DOHH2 (cell line): ENCODE data around the gene METTL24.

ENCODE experiments used
- H3F3A ChIP-seq: fragments of 200-600 bp; sonication (generic), shearing (Covaris generic); 2 replicates; pipeline ENCODE4 v1.6.0; 2016; ENCODE audit warnings: antibody characterized with exemption, mild to moderate bottlenecking; ENCODE audit not compliant: control insufficient read depth, insufficient read depth
- H3K27ac ChIP-seq: fragments of 200-600 bp; sonication (generic); 2 replicates; pipeline ENCODE4 v1.5.1; 2014; ENCODE audit warnings: low read depth, mild to moderate bottlenecking, low read length, moderate library complexity
- H3K27me3 ChIP-seq: fragments of 200-600 bp; sonication (generic); 2 replicates; pipeline ENCODE4 v1.6.1; 2014; ENCODE audit warnings: mild to moderate bottlenecking, low read length, mixed read lengths; ENCODE audit not compliant: control insufficient read depth
- H3K36me3 ChIP-seq: fragments of 200-600 bp; sonication (generic); 2 replicates; pipeline ENCODE4 v1.6.1; 2014; ENCODE audit warnings: mild to moderate bottlenecking, low read length, moderate library complexity, mixed read lengths; ENCODE audit not compliant: control insufficient read depth
- H3K4me1 ChIP-seq: fragments of 200-600 bp; sonication (generic); 2 replicates; pipeline ENCODE4 v1.6.1; 2014; ENCODE audit warnings: mild to moderate bottlenecking, low read length, mixed read lengths; ENCODE audit not compliant: control insufficient read depth
- H3K4me2 ChIP-seq: fragments of 200-600 bp; sonication (generic); 2 replicates; pipeline ENCODE4 v1.6.0; 2014; ENCODE audit warnings: mild to moderate bottlenecking, low read length, moderate library complexity
- H3K4me3 ChIP-seq: fragments of 200-600 bp; sonication (generic); 2 replicates; pipeline ENCODE4 v1.5.1; 2014; ENCODE audit warnings: mild to moderate bottlenecking, low read length, mixed read lengths
- H3K79me2 ChIP-seq: fragments of 200-600 bp; sonication (generic); 2 replicates; pipeline ENCODE4 v1.6.1; 2014; ENCODE audit warnings: mild to moderate bottlenecking, low read length, mixed read lengths; ENCODE audit not compliant: control insufficient read depth
- H3K9me2 ChIP-seq: fragments of 200-600 bp; sonication (generic); replicated peaks from 2 replicates; pipeline ENCODE4 v1.6.1; 2014; ENCODE audit warnings: mild to moderate bottlenecking, low read length, mixed read lengths; ENCODE audit not compliant: control insufficient read depth
- H3K9me3 ChIP-seq: fragments of 200-600 bp; sonication (generic); 2 replicates; pipeline ENCODE4 v1.6.1; 2014; ENCODE audit warnings: antibody characterized with exemption, low read length, mixed read lengths; ENCODE audit not compliant: control insufficient read depth, insufficient read depth
- H4K20me1 ChIP-seq: fragments of 200-600 bp; sonication (generic); 2 replicates; pipeline ENCODE4 v1.6.0; 2014; ENCODE audit warnings: low read depth, mild to moderate bottlenecking, antibody characterized with exemption, low read length, moderate library complexity; ENCODE audit not compliant: control insufficient read depth, insufficient read depth
- EZH2phosphoT487 ChIP-seq: fragments of 200-600 bp; sonication (generic); IDR thresholded peaks from 2 replicates; pipeline ENCODE4 v1.6.1; 2017; ENCODE audit warnings: borderline replicate concordance, mild to moderate bottlenecking, antibody characterized with exemption, low read length, moderate library complexity, mixed read lengths
- TF ChIP-seq, protein P1 (sequence below): fragments of 200-600 bp; sonication (generic); IDR thresholded peaks from one replicate; pipeline ENCODE4 v1.5.1; 2014; ENCODE audit warnings: antibody characterized with exemption, mild to moderate bottlenecking, low read depth, low read length; ENCODE audit not compliant: poor library complexity, severe bottlenecking

Gene METTL24

DNA sequence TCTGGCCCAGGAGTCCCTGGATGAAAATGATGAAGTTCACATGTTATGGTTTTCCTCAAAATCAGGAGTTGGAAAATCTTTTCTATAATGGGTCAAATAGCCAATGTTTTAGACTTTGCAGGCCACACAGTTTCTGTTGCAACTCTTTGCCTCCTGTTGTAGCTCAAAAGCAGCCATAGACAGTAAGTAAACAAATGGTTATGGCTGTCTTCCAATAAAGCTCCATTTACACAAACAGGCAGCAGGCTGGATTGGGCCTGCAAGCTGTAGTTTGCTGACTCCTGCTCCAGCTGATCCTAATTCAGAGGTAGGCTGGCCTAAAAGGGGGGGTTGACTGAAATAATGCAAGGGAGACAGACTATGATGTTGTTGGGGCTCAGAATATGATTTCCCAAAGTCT lies 33.0 kb downstream of the METTL24 start:
- Histone ChIP-seq H3K79me2 (no peaks in the 10 kb centered on the region), H3K36me3 (no peaks in the 10 kb centered on the region), H3F3A (no peaks in the 10 kb centered on the region), H3K27me3 (no peaks in the 10 kb centered on the region; the same call in 1 of the 2 replicates), H3K4me2 (no peak overlapping the region), H3K9me3 (no peaks in the 10 kb centered on the region), H3K27ac (no peak overlapping the region), H3K4me1 (no peaks in the 10 kb centered on the region), H3K4me3 (no peak overlapping the region), H4K20me1 (no peaks in the 10 kb centered on the region), H3K9me2 (no peaks in the 10 kb centered on the region)
- TF ChIP-seq, protein P1, sequence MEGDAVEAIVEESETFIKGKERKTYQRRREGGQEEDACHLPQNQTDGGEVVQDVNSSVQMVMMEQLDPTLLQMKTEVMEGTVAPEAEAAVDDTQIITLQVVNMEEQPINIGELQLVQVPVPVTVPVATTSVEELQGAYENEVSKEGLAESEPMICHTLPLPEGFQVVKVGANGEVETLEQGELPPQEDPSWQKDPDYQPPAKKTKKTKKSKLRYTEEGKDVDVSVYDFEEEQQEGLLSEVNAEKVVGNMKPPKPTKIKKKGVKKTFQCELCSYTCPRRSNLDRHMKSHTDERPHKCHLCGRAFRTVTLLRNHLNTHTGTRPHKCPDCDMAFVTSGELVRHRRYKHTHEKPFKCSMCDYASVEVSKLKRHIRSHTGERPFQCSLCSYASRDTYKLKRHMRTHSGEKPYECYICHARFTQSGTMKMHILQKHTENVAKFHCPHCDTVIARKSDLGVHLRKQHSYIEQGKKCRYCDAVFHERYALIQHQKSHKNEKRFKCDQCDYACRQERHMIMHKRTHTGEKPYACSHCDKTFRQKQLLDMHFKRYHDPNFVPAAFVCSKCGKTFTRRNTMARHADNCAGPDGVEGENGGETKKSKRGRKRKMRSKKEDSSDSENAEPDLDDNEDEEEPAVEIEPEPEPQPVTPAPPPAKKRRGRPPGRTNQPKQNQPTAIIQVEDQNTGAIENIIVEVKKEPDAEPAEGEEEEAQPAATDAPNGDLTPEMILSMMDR = no peak
- TF ChIP-seq EZH2phosphoT487 = no peak

DNA sequence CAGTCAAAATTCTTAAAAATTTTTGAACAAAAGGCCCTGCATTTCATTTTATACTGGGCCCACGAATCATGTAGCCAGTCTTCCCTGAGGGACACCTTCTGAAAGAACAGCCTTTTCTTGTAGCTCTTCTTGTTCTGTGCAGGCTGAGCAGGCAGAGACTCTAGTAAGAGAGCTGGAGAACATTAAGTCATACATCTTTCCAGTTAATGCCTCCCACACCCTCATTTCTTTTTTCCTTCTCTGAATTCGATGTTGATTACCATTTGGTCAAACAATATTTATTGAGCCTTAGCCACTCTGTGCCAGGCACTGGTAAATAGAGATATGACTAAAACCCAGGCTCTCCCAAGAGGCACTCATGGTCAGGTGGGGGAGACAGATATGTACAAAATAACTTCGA lies 33.6 kb downstream of the METTL24 start:
- Histone ChIP-seq H3K36me3 (no peaks in the 10 kb centered on the region), H3K4me2 (no peak overlapping the region), H3K4me1 (no peaks in the 10 kb centered on the region), H3K27me3 (no peaks in the 10 kb centered on the region; the same call in 1 of the 2 replicates), H3K4me3 (no peak overlapping the region), H3K27ac (no peak overlapping the region), H3F3A (no peaks in the 10 kb centered on the region), H3K79me2 (no peaks in the 10 kb centered on the region), H4K20me1 (no peaks in the 10 kb centered on the region), H3K9me2 (no peaks in the 10 kb centered on the region), H3K9me3 (no peaks in the 10 kb centered on the region)
- no peak for TF ChIP-seq EZH2phosphoT487
- TF ChIP-seq, protein P1 = no peak

DNA sequence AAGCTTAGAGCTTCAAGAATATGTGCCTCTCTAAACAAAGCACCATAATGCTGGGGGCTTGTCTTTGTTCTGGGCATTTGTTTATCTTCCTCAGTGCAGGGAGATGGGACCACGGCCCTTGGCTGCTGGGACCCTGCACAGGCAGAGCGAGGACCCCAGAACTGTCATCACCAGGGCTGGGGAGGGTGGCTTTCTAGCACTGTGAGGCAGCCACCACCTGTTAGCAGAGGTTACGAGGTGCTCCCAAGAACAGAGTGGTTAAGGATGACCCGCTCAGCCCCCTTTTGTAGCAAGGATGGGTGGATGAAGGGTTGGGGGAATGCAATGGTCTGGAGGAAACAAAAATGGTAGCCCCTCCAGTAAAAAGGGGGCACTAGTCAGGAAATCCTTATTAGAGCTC lies 34.9 kb downstream of the METTL24 start:
- Histone ChIP-seq H3K27me3 (no peaks in the 10 kb centered on the region; the same call in 1 of the 2 replicates), H3K4me3 (no peak overlapping the region), H3K36me3 (no peaks in the 10 kb centered on the region), H4K20me1 (no peaks in the 10 kb centered on the region), H3K4me2 (no peak overlapping the region), H3K9me3 (no peaks in the 10 kb centered on the region), H3K4me1 (no peaks in the 10 kb centered on the region), H3F3A (no peaks in the 10 kb centered on the region), H3K79me2 (no peaks in the 10 kb centered on the region), H3K27ac (no peak overlapping the region), H3K9me2 (no peaks in the 10 kb centered on the region)
- TF ChIP-seq EZH2phosphoT487 = no peak
- TF ChIP-seq, protein P1 = no peak

DNA sequence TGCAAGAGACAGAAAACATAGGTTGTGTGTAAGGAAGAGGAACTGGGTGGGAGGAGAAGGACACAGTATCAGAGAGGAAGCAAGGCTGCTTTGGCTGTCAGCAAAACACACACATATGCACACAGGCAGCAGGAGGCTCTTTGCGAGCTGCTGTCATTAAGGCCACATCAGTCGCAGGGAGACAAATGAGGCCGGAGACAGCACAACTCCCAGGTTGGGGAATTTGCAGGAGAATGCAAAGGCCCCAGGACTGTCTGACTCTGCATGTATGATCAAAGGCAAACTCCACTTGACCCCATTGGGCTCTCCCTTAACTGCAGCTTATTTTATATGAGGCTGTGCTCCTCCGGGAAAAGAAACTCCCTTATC lies 35.3 kb downstream of the METTL24 start:
- H3K36me3 ChIP-seq = no peaks in the 10 kb centered on the region
- no peak overlapping the region for H3K4me2 ChIP-seq

More for the DNA sequence above, 35.3 kb downstream of the METTL24 start:
- H4K20me1 ChIP-seq = no peaks in the 10 kb centered on the region
- H3K9me3 ChIP-seq = no peaks in the 10 kb centered on the region
- H3K9me2 ChIP-seq = no peaks in the 10 kb centered on the region
- TF ChIP-seq, protein P1 = no peak
- TF ChIP-seq EZH2phosphoT487 = no peak
- H3K4me1 ChIP-seq = no peaks in the 10 kb centered on the region
- no peaks in the 10 kb centered on the region; the same call in 1 of the 2 replicates for H3K27me3 ChIP-seq
- H3F3A ChIP-seq = no peaks in the 10 kb centered on the region
- H3K79me2 ChIP-seq = no peaks in the 10 kb centered on the region
- H3K4me3 ChIP-seq = no peak overlapping the region
- H3K27ac ChIP-seq = no peak overlapping the region
